Sigmoid colon (tissue), 7 donors: ENCODE results near the gene THAP10. TPM values are rescaled to one million over a fixed set of nuclear protein-coding genes. Genes with fewer than 3 reads are reported as not detected.
"Not testable (repeated sequence)": the region's sequence is repeated elsewhere in the genome, so short reads cannot be mapped to it uniquely, and the experiment has no call there.

Experiments
- DNase-seq: peaks from one replicate; pipeline ENCODE4 v3.0.0-alpha.2; 2019
- H3K27ac ChIP-seq, 4 donors: fragments of 200-600 bp; sonication (generic); one replicate each; pipeline ENCODE4 v1.5.1; 2016 to 2019; ENCODE audit warnings: mild to moderate bottlenecking in 1 of 4
- H3K27me3 ChIP-seq, 3 donors: fragments of 200-600 bp; sonication (generic); one replicate each; pipeline ENCODE4 v1.5.1; 2019; ENCODE audit warnings: mild to moderate bottlenecking in 1 of 3
- H3K36me3 ChIP-seq, 4 donors: fragments of 200-600 bp; sonication (generic); one replicate each; pipeline ENCODE4 v1.5.1; 2016 to 2019
- H3K4me1 ChIP-seq, 4 donors: fragments of 200-600 bp; sonication (generic); one replicate each; pipeline ENCODE4 v1.5.1; 2017 to 2019
- H3K4me3 ChIP-seq, 4 donors: fragments of 200-600 bp; sonication (generic); one replicate each; pipeline ENCODE4 v1.5.1; 2017 to 2019; ENCODE audit warnings: mild to moderate bottlenecking in 2 of 4, moderate library complexity in 1 of 4
- H3K9me3 ChIP-seq, 4 donors: fragments of 200-600 bp in 3 of 4; sonication (generic) in 3 of 4; one replicate each; pipeline versions ENCODE4 v1.5.1 to v1.6.1; 2013 to 2019
- EP300 ChIP-seq, 4 donors: sonication (generic); formaldehyde crosslinking; IDR thresholded peaks; one replicate each; pipeline ENCODE4 v1.6.1; 2017; ENCODE audit warnings: antibody characterized with exemption in 4 of 4
- POLR2A ChIP-seq, 2 donors: fragments of 450-650 bp; IDR thresholded peaks; one replicate each; pipeline ENCODE4 v1.6.1; 2016; ENCODE audit warnings: antibody characterized with exemption in 2 of 2, mild to moderate bottlenecking in 2 of 2, moderate library complexity in 2 of 2
- POLR2AphosphoS5 ChIP-seq, 4 donors: sonication (generic); formaldehyde crosslinking; IDR thresholded peaks; one replicate each; pipeline ENCODE4 v1.6.1; 2017; ENCODE audit warnings: antibody characterized with exemption in 4 of 4
- WGBS, 2 donors: extraction: QIAGEN DNeasy Blood & Tissue Kit; methylation state at CpG; one replicate each; pipeline ENCODE4 v1.1.7; 2013; 5-methylcytosine and 5-hydroxymethylcytosine counted together
- intact Hi-C: fragments of 100-400 bp; cut with DNase I; formaldehyde crosslinking; loops from one replicate; pipeline ENCODE4 v1.15.1; 2023
- polyA plus RNA-seq, 3 donors: library from polyadenylated mRNA; stranded (reverse); fragments of 200-250 nt; gene quantifications; one replicate each; pipeline ENCODE4 v1.2.3, GENCODE V29; 2013
- total RNA-seq, 4 donors: library from RNA; depleted of rRNA; stranded (reverse); fragments of >200 nt; gene quantifications; one replicate each; pipeline ENCODE4 v1.1.0, GENCODE V29; 2016
- TF ChIP-seq, protein P1 (sequence below), 4 experiments: fragments of 450-650 bp in 3 of 4; fragments of 200-600 bp in 1 of 4; IDR thresholded peaks; one replicate each; pipeline ENCODE4 v1.5.1; 2016 to 2019; ENCODE audit warnings: antibody characterized with exemption in 4 of 4, mild to moderate bottlenecking in 3 of 4, moderate library complexity in 2 of 4
- donor health status: healthy with polysubstance abuse.
- donor health status: Bipolar disorder and iron deficiency.
- donor health status: healthy.

The THAP10 gene
- total and polyA plus RNA-seq, 7 donors = 1.1 to 3.6 (median 2.5) TPM

DNA sequence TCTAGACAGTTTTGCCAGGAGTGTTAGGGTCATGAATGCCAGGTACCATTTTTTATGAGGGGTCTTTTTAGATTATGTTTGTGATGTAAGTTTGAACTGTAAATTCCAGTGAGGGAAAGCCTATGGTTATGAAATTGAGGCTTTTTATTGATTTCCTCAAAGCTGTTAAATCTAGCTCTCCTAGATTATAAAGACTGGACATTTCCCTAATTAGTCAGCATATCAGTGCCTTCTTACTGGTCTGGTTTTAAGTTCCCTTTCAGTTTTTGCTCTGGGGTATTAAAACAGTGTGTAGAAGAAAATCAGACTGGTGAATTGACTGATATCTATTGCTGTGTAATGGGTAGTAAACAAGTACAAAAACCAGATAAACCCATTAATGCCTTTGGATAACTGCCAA is 39.6 kb upstream of the THAP10 start:
- Histone ChIP-seq H3K9me3 (no peaks in the 10 kb centered on the region), H3K27ac (no peak overlapping the region), H3K4me3 (no peak overlapping the region), H3K4me1 (no peaks in the 10 kb centered on the region), H3K36me3 (no peaks in the 10 kb centered on the region), H3K27me3 (no peaks in the 10 kb centered on the region)
- intact Hi-C loops = no loop called here
- TF ChIP-seq EP300 (IDR thresholded peaks at IDR 0.05) (no peak), POLR2A (IDR thresholded peaks at IDR 0.05) (no peak), POLR2AphosphoS5 (IDR thresholded peaks at IDR 0.05) (no peak)
- DNase-seq = no peak

DNA sequence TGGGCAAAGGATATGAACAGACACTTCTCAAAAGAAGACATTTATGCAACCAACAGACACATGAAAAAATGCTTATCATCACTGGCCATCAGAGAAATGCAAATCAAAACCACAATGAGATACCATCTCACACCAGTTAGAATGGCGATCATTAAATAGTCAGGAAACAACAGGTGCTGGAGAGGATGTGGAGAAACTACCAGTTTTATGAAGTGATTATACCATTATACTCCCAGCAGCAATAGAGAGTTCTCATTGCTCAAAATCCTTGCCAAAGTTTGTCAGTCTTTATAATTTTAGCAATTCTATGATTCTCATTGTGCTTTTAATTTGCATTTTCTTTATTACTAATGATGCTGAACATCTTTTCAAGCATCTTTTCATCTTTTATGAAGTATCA is 34.7 kb upstream of the THAP10 start:
- 72 to 86% methylated on average over 1 of the region's 1 CpG for WGBS, 2 donors
- H3K27ac ChIP-seq, H3K9me3 ChIP-seq, intact Hi-C loops, DNase-seq, H3K27me3 ChIP-seq, H3K4me1 ChIP-seq, H3K4me3 ChIP-seq, H3K36me3 ChIP-seq: not testable (repeated sequence)

DNA sequence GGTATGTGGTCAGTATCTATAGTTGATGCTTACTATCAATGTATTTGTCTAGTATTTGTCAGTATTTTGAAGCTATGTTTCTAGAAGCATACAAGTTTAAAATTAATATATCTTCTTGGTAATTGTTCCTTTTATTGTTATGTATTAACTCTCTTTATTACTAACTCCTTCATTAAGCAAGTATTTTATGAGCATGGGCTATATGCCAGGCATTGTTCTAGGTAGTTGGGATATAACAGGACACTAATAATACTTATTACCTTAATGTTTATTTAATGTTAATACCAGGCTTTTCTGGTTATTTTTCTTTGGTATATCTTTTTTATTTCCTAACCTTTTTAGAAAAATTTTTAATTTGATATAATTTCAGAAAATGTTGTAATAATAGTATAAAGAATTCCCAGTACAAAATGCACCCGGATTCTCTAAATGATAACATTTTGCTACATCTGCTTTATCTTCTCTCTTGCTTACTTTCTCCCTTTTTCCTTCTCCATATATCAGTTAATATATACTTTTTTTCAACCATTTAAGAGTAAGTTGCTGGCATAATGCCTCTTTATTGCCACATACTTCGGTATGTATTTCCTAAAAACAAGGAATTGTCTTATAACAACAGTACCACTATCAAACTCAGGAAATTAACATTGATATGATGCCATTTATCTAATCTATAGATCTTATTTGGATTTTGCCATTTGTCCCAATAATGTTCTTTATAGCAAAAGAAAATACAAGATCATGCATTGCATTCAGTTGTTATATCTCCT is 31.3 kb upstream of the THAP10 start:
- no peak for TF ChIP-seq POLR2A (IDR thresholded peaks at IDR 0.05)
- no peak for TF ChIP-seq POLR2AphosphoS5 (IDR thresholded peaks at IDR 0.05)
- no peak for TF ChIP-seq EP300 (IDR thresholded peaks at IDR 0.05)
- Histone ChIP-seq H3K27ac (no peak overlapping the region), H3K27me3 (no peaks in the 10 kb centered on the region), H3K4me3 (no peak overlapping the region), H3K36me3 (no peaks in the 10 kb centered on the region), H3K9me3 (no peaks in the 10 kb centered on the region), H3K4me1 (no peaks in the 10 kb centered on the region)
- WGBS, 2 donors = 85% methylated on average over 2 of the region's 2 CpGs
- intact Hi-C loops = no loop called here
- no peak for DNase-seq

DNA sequence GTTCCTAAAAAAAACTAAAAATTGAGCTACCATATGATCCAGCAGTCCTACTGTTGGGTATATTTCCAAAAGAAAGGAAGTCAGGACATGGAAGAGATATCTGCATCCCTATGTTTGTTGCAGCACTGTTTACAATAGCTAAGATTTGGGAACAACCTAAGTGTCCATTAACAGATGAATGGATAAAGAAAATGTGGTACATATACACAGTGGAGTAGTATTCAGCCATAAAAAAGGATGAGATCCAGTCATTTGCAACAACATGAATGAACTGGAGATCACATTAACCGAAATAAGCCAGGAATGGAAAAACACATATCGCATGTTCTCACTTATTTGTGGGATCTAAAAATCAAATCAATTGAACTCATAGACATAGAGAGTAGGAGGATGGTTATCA is 29.9 kb upstream of the THAP10 start:
- TF ChIP-seq POLR2A (IDR thresholded peaks at IDR 0.05) (no peak), POLR2AphosphoS5 (IDR thresholded peaks at IDR 0.05) (no peak), EP300 (IDR thresholded peaks at IDR 0.05) (no peak)
- TF ChIP-seq, protein P1, sequence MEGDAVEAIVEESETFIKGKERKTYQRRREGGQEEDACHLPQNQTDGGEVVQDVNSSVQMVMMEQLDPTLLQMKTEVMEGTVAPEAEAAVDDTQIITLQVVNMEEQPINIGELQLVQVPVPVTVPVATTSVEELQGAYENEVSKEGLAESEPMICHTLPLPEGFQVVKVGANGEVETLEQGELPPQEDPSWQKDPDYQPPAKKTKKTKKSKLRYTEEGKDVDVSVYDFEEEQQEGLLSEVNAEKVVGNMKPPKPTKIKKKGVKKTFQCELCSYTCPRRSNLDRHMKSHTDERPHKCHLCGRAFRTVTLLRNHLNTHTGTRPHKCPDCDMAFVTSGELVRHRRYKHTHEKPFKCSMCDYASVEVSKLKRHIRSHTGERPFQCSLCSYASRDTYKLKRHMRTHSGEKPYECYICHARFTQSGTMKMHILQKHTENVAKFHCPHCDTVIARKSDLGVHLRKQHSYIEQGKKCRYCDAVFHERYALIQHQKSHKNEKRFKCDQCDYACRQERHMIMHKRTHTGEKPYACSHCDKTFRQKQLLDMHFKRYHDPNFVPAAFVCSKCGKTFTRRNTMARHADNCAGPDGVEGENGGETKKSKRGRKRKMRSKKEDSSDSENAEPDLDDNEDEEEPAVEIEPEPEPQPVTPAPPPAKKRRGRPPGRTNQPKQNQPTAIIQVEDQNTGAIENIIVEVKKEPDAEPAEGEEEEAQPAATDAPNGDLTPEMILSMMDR (IDR thresholded peaks at IDR 0.05) = no peak
- Histone ChIP-seq H3K9me3 (no peaks in the 10 kb centered on the region), H3K27ac (no peak overlapping the region), H3K4me1 (no peaks in the 10 kb centered on the region), H3K27me3 (no peaks in the 10 kb centered on the region), H3K4me3 (no peak overlapping the region), H3K36me3 (no peaks in the 10 kb centered on the region)
- no peak for DNase-seq
- intact Hi-C loops = no loop called here
- WGBS, 2 donors = 97 to 99% methylated on average over 2 of the region's 2 CpGs

DNA sequence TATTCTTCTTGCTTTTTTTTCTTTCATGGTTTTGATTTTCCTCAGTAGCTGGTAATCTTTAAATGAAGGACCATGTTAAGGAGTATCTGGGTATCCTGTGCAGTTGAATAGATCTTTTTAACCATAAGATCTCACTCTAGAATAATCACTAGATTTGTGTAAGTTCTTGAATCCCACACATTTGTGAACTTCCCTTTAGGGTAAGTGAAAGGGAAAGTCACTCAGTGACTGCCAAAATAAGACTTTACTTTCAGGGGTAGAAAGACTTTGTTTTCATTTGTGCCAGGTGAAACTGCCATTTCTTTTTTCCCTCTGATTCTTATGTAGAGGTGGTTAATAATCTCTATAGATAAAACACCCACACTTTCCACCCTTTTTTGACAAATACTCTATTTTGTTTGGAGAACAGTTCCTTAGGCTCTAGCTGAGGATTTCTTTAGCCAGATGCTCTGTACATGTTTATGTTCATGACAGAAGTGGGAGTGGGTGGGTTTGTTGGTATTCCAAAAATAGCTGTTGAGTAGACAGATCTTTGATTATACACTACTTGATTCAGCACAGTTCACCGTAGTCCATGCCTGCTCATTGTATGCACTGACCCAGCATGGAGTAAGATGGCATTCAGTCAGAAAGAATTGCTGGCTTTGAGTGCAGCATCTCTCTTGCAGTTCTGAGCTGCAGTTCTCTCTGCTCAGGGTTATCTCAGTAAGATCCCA is 28.9 kb upstream of the THAP10 start:
- Histone ChIP-seq H3K27ac (no peak overlapping the region), H3K4me3 (no peak overlapping the region), H3K36me3 (no peaks in the 10 kb centered on the region), H3K9me3 (no peaks in the 10 kb centered on the region), H3K27me3 (no peaks in the 10 kb centered on the region), H3K4me1 (no peaks in the 10 kb centered on the region)
- DNase-seq = no peak
- no peak for TF ChIP-seq POLR2A (IDR thresholded peaks at IDR 0.05)
- TF ChIP-seq POLR2AphosphoS5 (IDR thresholded peaks at IDR 0.05) = no peak
- TF ChIP-seq, protein P1 (IDR thresholded peaks at IDR 0.05) = no peak
- no peak for TF ChIP-seq EP300 (IDR thresholded peaks at IDR 0.05)
- 65 to 73% methylated on average over 1 of the region's 1 CpG for WGBS, 2 donors
- intact Hi-C loops = no loop called here

DNA sequence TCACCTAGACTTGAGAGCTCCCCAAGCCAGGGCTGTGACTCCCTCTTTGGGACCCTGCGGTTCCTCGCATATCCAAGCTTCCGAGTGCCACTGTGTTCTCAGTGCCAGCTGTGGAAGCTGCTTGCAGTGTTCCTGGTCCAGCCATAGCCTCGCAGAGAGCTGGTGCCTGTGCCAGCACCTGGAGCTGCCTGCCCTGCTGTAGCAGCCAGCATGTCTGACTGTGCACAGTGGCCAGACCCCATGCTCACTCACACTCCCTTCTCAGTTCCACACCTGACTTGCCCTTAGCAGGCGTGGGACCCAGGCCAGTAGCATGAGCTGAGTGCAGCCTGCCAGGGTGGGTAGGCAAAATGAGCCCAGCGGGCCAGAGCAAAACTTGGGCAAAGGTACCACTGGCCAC is 25.7 kb upstream of the THAP10 start:
- intact Hi-C loops = no loop called here
- DNase-seq = no peak
- Histone ChIP-seq H3K9me3 (no peaks in the 10 kb centered on the region), H3K36me3 (no peaks in the 10 kb centered on the region), H3K4me1 (no peaks in the 10 kb centered on the region), H3K4me3 (no peak overlapping the region), H3K27me3 (no peaks in the 10 kb centered on the region), H3K27ac (no peak overlapping the region)
- TF ChIP-seq EP300 (IDR thresholded peaks at IDR 0.05) (no peak), POLR2A (IDR thresholded peaks at IDR 0.05) (no peak)
- WGBS, 2 donors = 94 to 96% methylated on average over 6 of the region's 6 CpGs
